MM.1S (cell line): Measurements from ENCODE around the gene DYNLT1.

Source experiments
- DNase-seq: peaks from one replicate; pipeline ENCODE4 v3.0.0-alpha.2; 2015
- H2AFZ ChIP-seq: fragments of 300-600 bp; sonication (generic); 2 replicates; pipeline ENCODE4 v1.6.0; 2016; ENCODE audit warnings: antibody characterized with exemption, low read length
- H3F3A ChIP-seq: fragments of 300-600 bp; sonication (generic); 2 replicates; pipeline ENCODE4 v1.6.1; 2016; ENCODE audit warnings: mild to moderate bottlenecking, antibody characterized with exemption, low read length, moderate library complexity, mixed read lengths; ENCODE audit not compliant: insufficient read depth
- H3K27ac ChIP-seq: fragments of 300-600 bp; sonication (generic); 2 replicates; pipeline ENCODE4 v1.5.1; 2016; ENCODE audit warnings: mild to moderate bottlenecking, low read length
- H3K27me3 ChIP-seq: fragments of 300-600 bp; sonication (generic); replicated peaks from 2 replicates; pipeline ENCODE4 v1.6.0; 2016; ENCODE audit warnings: low read length; ENCODE audit not compliant: insufficient read depth
- H3K36me3 ChIP-seq: fragments of 300-600 bp; sonication (generic); replicated peaks from 2 replicates; pipeline ENCODE4 v1.6.1; 2016; ENCODE audit warnings: mild to moderate bottlenecking, low read length, mixed read lengths; ENCODE audit not compliant: insufficient read depth
- H3K4me1 ChIP-seq: fragments of 300-600 bp; sonication (generic); 2 replicates; pipeline ENCODE4 v1.6.1; 2016; ENCODE audit warnings: low read length, mixed read lengths
- H3K4me2 ChIP-seq: fragments of 300-600 bp; sonication (generic); 2 replicates; pipeline ENCODE4 v1.6.0; 2016; ENCODE audit warnings: low read depth, low read length
- H3K4me3 ChIP-seq: fragments of 300-600 bp; sonication (generic); 2 replicates; pipeline ENCODE4 v1.5.1; 2016; ENCODE audit warnings: low read length, mixed read lengths
- H3K79me2 ChIP-seq: fragments of 300-600 bp; sonication (generic); 2 replicates; pipeline ENCODE4 v1.6.1; 2016; ENCODE audit warnings: mixed run types, low read length, mixed read lengths
- H3K9ac ChIP-seq: fragments of 300-600 bp; sonication (generic); 2 replicates; pipeline ENCODE4 v1.6.1; 2016; ENCODE audit warnings: low read length, mixed read lengths
- H3K9me2 ChIP-seq: fragments of 300-600 bp; sonication (generic); replicated peaks from 2 replicates; pipeline ENCODE4 v1.6.1; 2016; ENCODE audit warnings: mild to moderate bottlenecking, low read length, mixed read lengths; ENCODE audit not compliant: insufficient read depth
- H3K9me3 ChIP-seq: fragments of 300-600 bp; sonication (generic); replicated peaks from 2 replicates; pipeline ENCODE4 v1.6.1; 2016; ENCODE audit warnings: mild to moderate bottlenecking, low read length, mixed read lengths; ENCODE audit not compliant: insufficient read depth
- H4K20me1 ChIP-seq: fragments of 300-600 bp; sonication (generic); 2 replicates; pipeline ENCODE4 v1.6.1; 2016; ENCODE audit warnings: mild to moderate bottlenecking, low read length, moderate library complexity, mixed read lengths; ENCODE audit not compliant: insufficient read depth
- EZH2 ChIP-seq: fragments of 300-600 bp; sonication (generic); optimal IDR thresholded peaks from 2 replicates; pipeline ENCODE3; 2017; ENCODE audit warnings: low read depth, mild to moderate bottlenecking, antibody characterized with exemption, low read length, mixed read lengths
- EZH2phosphoT487 ChIP-seq: fragments of 300-600 bp; sonication (generic); IDR thresholded peaks from 2 replicates; pipeline ENCODE4 v1.6.1; 2018; ENCODE audit warnings: antibody characterized with exemption, low read length
- TF ChIP-seq, protein P1 (sequence below): fragments of 300-600 bp; sonication (generic); IDR thresholded peaks from 2 replicates; pipeline ENCODE4 v1.5.1; 2016; ENCODE audit warnings: antibody characterized with exemption, low read length, mixed read lengths

DYNLT1 gene

DNA sequence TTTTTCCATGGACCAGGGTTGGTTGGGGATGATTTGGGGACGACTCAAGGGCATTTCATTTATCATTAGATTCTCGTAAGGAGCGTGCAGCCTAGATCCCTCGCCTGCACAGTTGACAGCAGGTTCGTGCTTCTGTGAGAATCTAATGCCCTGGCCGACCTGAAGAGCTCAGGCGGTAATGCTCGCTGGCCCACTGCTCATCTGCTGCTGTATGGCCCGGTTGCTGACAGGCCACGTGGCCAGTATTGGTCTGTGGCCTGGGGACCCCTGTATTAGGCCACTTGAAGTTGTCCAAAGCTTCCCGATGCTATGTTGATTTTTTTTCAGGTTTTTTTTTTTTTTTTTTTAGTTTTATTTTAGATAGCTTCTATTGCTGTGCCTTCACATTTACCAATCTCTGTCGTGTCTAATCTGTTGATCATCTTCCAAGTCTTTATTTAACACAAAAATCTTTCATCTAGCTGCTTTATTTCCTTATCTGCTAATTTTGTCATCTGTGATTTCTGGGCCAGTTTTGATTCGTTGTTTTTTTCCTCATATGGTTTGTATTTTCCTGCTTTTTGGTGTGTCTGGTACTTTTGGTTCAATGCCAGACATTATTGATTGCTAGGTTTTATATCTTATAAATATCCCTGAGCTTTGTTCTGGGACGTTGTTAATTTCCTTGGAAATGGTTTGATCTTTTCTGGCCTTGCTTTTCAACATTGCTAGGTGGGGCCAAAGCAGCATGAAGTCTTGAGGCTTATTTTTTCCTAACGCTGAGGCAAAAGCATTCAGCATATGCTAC, 41.1 kb downstream of the DYNLT1 start:
- no peaks in the 10 kb centered on the region for H3F3A ChIP-seq
- no peak overlapping the region for H3K27ac ChIP-seq
- no peaks in the 10 kb centered on the region for H3K36me3 ChIP-seq

DNA sequence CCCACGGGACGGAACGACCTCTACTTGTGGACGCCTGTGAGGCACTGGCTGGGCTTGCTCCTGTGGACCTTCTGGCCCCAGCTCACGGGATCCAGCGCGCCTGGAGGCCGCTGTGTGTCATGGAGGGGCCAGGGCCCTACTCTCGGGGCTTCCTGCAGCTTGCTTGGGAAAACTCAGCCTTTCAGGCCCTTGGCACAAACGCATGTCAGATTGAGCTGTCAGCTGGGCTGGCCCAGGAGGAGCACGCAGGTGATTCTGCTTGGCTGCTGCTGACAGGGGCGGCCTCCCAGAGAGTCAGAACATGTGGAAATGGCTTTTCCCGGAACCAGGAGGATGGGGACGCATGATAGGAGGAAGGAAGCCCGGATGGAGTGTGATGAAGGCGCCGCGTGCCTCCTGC, 44.9 kb downstream of the DYNLT1 start:
- Histone ChIP-seq H3K36me3 (no peaks in the 10 kb centered on the region), H4K20me1 (no peaks in the 10 kb centered on the region)

More for the DNA sequence above, 41.1 kb downstream of the DYNLT1 start:
- Histone ChIP-seq H3K9me3 (no peaks in the 10 kb centered on the region), H3K27me3 (no peaks in the 10 kb centered on the region), H3K9me2 (no peaks in the 10 kb centered on the region), H3K4me3 (no peak overlapping the region), H4K20me1 (no peaks in the 10 kb centered on the region), H3K9ac (no peak overlapping the region), H3K4me1 (no peaks in the 10 kb centered on the region), H2AFZ (no peak overlapping the region), H3K4me2 (no peak overlapping the region), H3K79me2 (no peaks in the 10 kb centered on the region)
- DNase-seq = no peak
- TF ChIP-seq, protein P1, sequence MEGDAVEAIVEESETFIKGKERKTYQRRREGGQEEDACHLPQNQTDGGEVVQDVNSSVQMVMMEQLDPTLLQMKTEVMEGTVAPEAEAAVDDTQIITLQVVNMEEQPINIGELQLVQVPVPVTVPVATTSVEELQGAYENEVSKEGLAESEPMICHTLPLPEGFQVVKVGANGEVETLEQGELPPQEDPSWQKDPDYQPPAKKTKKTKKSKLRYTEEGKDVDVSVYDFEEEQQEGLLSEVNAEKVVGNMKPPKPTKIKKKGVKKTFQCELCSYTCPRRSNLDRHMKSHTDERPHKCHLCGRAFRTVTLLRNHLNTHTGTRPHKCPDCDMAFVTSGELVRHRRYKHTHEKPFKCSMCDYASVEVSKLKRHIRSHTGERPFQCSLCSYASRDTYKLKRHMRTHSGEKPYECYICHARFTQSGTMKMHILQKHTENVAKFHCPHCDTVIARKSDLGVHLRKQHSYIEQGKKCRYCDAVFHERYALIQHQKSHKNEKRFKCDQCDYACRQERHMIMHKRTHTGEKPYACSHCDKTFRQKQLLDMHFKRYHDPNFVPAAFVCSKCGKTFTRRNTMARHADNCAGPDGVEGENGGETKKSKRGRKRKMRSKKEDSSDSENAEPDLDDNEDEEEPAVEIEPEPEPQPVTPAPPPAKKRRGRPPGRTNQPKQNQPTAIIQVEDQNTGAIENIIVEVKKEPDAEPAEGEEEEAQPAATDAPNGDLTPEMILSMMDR = no peak
- TF ChIP-seq EZH2phosphoT487 = no peak
- TF ChIP-seq EZH2 = no peak

DNA sequence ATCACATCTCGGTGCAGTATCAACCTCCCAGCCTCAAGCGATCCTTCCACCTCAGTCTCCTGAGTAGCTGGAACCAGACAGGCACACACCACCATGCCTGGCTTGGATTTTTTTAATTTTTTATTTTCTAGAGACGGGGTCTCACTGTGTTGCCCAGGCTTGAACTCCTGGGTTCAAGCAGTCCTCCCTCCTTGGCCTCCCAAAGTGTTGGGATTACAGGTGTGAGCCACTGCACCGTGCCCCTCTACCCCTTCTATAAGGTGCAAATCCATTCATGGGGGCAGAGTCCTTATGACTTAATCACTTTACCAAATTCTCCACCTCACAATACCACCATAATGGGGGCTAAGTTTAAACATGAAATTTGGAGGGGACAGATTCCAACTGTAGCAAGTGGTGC, 47.0 kb downstream of the DYNLT1 start:
- no peaks in the 10 kb centered on the region for H3K36me3 ChIP-seq
- TF ChIP-seq EZH2 (no peak), EZH2phosphoT487 (no peak)
- TF ChIP-seq, protein P1 = no peak
- no peak overlapping the region for H3K4me2 ChIP-seq

More for the DNA sequence above, 44.9 kb downstream of the DYNLT1 start:
- H3K27me3 ChIP-seq = no peaks in the 10 kb centered on the region
- TF ChIP-seq EZH2 = no peak
- no peak for TF ChIP-seq EZH2phosphoT487
- TF ChIP-seq, protein P1 = no peak
- H3K27ac ChIP-seq = no peak overlapping the region
- H3K9me3 ChIP-seq = no peaks in the 10 kb centered on the region
- H3F3A ChIP-seq = no peaks in the 10 kb centered on the region
- H3K4me2 ChIP-seq = no peak overlapping the region
- no peak overlapping the region for H3K9ac ChIP-seq
- H2AFZ ChIP-seq = no peak overlapping the region
- no peaks in the 10 kb centered on the region for H3K4me1 ChIP-seq
- no peaks in the 10 kb centered on the region for H3K9me2 ChIP-seq
- H3K4me3 ChIP-seq = no peak overlapping the region
- no peaks in the 10 kb centered on the region for H3K79me2 ChIP-seq
- no peak for DNase-seq

More for the DNA sequence above, 47.0 kb downstream of the DYNLT1 start:
- Histone ChIP-seq H3K4me1 (no peaks in the 10 kb centered on the region), H3K27me3 (no peaks in the 10 kb centered on the region), H3K9ac (no peak overlapping the region), H3K4me3 (no peak overlapping the region), H3K9me2 (no peaks in the 10 kb centered on the region), H4K20me1 (no peaks in the 10 kb centered on the region), H3F3A (no peaks in the 10 kb centered on the region), H2AFZ (no peak overlapping the region), H3K9me3 (no peaks in the 10 kb centered on the region), H3K27ac (no peak overlapping the region), H3K79me2 (no peaks in the 10 kb centered on the region)
- DNase-seq = no peak
